ENCODE data around the gene RAB37. TPM values are rescaled to one million over a fixed set of nuclear protein-coding genes. Genes with fewer than 3 reads are reported as not detected.

Gene RAB37
- total RNA-seq, 4 donors from 2014 or later = 1.2 to 5.1 (median 2.0) TPM

DNA sequence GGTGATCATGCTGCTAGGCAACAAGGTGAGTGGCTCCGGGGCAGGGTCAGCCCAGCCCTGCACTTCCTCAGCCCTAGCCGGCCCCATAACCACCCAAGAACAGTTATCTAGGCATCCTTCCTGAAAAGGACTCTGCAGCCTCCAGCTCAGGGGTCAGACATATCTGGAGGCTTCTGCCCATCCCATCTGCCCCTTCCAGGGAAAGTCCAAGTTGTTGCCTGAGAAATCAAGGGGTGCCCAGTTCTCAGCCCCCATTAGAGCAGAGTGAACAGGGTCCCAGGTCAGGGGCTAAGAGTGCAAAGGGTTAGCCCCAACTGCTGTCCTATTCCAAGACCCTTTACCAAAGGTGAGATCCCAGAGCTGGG lies 7.3 kb downstream of the RAB37 start:
- H3K9me3 ChIP-seq = no peaks in the 10 kb centered on the region
- ATAC-seq = no peak
- H3K36me3 ChIP-seq = no peaks in the 10 kb centered on the region
- no peak for TF ChIP-seq POLR2A (IDR thresholded peaks at IDR 0.05)
- TF ChIP-seq, protein P1, sequence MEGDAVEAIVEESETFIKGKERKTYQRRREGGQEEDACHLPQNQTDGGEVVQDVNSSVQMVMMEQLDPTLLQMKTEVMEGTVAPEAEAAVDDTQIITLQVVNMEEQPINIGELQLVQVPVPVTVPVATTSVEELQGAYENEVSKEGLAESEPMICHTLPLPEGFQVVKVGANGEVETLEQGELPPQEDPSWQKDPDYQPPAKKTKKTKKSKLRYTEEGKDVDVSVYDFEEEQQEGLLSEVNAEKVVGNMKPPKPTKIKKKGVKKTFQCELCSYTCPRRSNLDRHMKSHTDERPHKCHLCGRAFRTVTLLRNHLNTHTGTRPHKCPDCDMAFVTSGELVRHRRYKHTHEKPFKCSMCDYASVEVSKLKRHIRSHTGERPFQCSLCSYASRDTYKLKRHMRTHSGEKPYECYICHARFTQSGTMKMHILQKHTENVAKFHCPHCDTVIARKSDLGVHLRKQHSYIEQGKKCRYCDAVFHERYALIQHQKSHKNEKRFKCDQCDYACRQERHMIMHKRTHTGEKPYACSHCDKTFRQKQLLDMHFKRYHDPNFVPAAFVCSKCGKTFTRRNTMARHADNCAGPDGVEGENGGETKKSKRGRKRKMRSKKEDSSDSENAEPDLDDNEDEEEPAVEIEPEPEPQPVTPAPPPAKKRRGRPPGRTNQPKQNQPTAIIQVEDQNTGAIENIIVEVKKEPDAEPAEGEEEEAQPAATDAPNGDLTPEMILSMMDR (IDR thresholded peaks at IDR 0.05) = no peak
- no peak for TF ChIP-seq EP300 (IDR thresholded peaks at IDR 0.05)
- H3K27me3 ChIP-seq = peaks cover 69% of the 10 kb centered on the region
- WGBS, 2 donors (ENCODE audit: low coverage in 1 of 2) = no CpG with 5 or more reads among the region's 2 CpGs
- H3K4me3 ChIP-seq = peak overlapping the region in 1 of 2 donors; percentile 36
- peaks cover 0 to 49% (median 6%) of the 10 kb centered on the region in 3 donors for H3K4me1 ChIP-seq
- H3K27ac ChIP-seq = peak overlapping the region in 3 of 4 donors; percentile 64 to 73 (median 66)

DNA sequence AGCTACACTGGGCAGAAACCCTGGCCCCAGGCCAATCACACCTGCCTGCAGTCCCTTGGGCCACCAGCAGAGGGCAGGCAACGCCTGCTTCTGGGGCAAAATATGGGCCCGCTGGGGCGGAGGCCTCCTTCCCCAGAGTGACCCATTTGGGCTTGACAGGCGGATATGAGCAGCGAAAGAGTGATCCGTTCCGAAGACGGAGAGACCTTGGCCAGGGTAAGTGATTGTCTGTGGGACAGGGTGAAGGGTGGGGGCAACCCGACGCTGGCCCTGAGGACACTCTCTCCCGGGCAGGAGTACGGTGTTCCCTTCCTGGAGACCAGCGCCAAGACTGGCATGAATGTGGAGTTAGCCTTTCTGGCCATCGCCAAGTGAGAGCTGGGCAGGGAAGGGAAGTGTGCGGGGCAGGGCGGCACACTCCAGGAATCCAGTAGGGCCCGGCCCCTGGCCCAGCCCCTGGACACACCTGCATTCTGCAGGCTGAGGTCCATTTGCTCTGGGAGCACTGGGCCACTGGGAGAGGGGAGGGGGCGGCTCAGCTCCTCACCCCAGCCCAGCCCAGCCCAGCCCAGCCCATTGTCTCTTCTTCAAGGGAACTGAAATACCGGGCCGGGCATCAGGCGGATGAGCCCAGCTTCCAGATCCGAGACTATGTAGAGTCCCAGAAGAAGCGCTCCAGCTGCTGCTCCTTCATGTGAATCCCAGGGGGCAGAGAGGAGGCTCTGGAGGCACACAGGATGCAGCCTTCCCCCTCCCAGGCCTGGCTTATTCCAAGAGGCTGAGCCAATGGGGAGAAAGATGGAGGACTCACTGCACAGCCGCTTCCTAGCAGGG lies 7.9 kb downstream of the RAB37 start:
- peaks cover 0 to 55% (median 6%) of the 10 kb centered on the region in 3 donors for H3K4me1 ChIP-seq
- H3K9me3 ChIP-seq = no peaks in the 10 kb centered on the region
- no peaks in the 10 kb centered on the region for H3K36me3 ChIP-seq
- H3K4me3 ChIP-seq = peak overlapping the region in 1 of 2 donors; percentile 36
- H3K27me3 ChIP-seq = peaks cover 64% of the 10 kb centered on the region
- TF ChIP-seq, protein P1 (IDR thresholded peaks at IDR 0.05) = peak in 3 of 4 experiments; percentile 99
- TF ChIP-seq POLR2A (IDR thresholded peaks at IDR 0.05) = no peak
- peak; percentile 71 for TF ChIP-seq POLR2AphosphoS5 (IDR thresholded peaks at IDR 0.05)
- 0 to 4% methylated on average over 2 to 4 of the region's 24 CpGs for WGBS, 2 donors (ENCODE audit: low coverage in 1 of 2)
- ATAC-seq = peak; percentile 35
- H3K27ac ChIP-seq = peak overlapping the region in 3 of 4 donors; percentile 64 to 73 (median 66)

DNA sequence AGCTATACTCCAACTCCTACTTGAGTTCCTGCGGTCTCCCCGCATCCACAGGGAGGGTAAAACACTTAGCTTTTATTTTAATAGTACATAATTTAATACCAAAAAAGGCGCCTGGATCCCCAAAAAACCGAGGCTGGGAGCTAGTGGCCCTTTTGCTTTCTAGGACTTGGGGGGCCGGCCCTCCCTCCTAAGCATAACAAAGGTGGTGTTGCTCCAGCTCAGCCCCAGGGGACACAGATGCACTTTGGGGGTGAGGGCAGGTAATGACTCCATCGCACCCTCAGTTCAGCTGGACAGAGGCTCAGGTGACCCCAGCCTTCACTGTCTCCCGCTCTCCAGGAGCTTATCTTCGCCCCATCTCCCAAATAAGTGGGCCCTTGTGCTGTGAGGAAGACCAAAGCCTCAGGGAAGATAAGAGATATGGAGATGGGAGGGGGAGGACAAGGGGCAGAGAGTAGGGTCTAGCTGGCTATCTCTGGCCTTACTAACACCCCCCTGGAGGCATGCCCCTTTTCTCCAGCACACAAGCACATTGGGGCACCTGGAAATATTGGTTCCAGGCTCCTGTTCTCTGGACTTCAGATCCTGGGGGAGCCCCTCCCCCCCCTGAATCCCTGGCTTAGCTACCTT lies 8.6 kb downstream of the RAB37 start:
- Histone ChIP-seq H3K4me1 (peaks cover 0 to 62% (median 9%) of the 10 kb centered on the region in 3 donors), H3K27ac (peak overlapping the region in 1 of 4 donors; percentile 73), H3K36me3 (no peaks in the 10 kb centered on the region), H3K9me3 (no peaks in the 10 kb centered on the region), H3K4me3 (no peak overlapping the region), H3K27me3 (peaks cover 57% of the 10 kb centered on the region)
- no peak for ATAC-seq
- TF ChIP-seq EP300 (IDR thresholded peaks at IDR 0.05) (no peak), POLR2AphosphoS5 (IDR thresholded peaks at IDR 0.05) (no peak), POLR2A (IDR thresholded peaks at IDR 0.05) (no peak)
- TF ChIP-seq, protein P1 (IDR thresholded peaks at IDR 0.05) = no peak
- 72 to 100% methylated on average over 2 to 4 of the region's 8 CpGs for WGBS, 2 donors (ENCODE audit: low coverage in 1 of 2)

DNA sequence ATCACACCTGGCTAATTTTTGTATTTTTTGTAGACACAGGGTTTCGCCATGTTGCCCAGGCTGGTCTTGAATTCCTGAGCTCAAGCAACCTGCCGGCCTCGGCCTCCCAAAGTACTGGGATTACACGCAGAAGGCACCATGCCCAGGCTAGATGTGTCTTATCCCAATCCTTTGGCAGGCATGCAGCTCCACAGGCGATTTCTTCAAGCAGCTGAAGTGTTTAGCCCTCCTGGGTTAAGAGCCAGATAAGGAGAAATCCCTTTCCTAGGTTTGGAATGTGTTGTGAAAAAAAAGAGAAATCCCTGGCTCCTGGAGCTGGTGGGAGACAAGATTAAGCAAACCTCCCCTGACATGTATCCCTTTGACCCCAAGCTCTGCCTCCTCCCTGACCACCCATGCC lies 9.3 kb downstream of the RAB37 start:
- TF ChIP-seq POLR2AphosphoS5 (IDR thresholded peaks at IDR 0.05) (no peak), POLR2A (IDR thresholded peaks at IDR 0.05) (no peak), EP300 (IDR thresholded peaks at IDR 0.05) (no peak)
- TF ChIP-seq, protein P1 (IDR thresholded peaks at IDR 0.05) = no peak
- Histone ChIP-seq H3K9me3 (no peaks in the 10 kb centered on the region), H3K27ac (peak overlapping the region in 2 of 4 donors; percentile 43 to 85), H3K4me3 (no peak overlapping the region), H3K4me1 (peaks cover 0 to 69% (median 9%) of the 10 kb centered on the region in 3 donors), H3K36me3 (no peaks in the 10 kb centered on the region), H3K27me3 (peaks cover 49% of the 10 kb centered on the region)
- no peak for ATAC-seq
- WGBS, 2 donors (ENCODE audit: low coverage in 1 of 2) = 85 to 92% methylated on average over 2 to 5 of the region's 5 CpGs
